ENCODE measurements around the gene KHDC4. TPM values are rescaled to one million over a fixed set of nuclear protein-coding genes. Genes with fewer than 3 reads are reported as not detected.

Gene KHDC4
- total RNA-seq, 2 donors from 2014 or later, result 93.3 to 98.7 TPM

- no peak overlapping the region for H3K27ac Mint-ChIP-seq
- H3K27me3 Mint-ChIP-seq (ENCODE audit: low read depth), result no peaks in the 10 kb centered on the region
- DNase-seq, result no peak
- H3K36me3 Mint-ChIP-seq (ENCODE audit: insufficient read depth in 2 of 2), result peaks cover 12 to 45% of the 10 kb centered on the region in 2 donors
- H3K4me1 Mint-ChIP-seq (ENCODE audit: low read depth), result peaks cover 39% of the 10 kb centered on the region
- H3K9me3 Mint-ChIP-seq, result no peaks in the 10 kb centered on the region
- ATAC-seq (replicated peaks in 1 of 2), result no peak
- no peak overlapping the region for H3K4me3 Mint-ChIP-seq
Measured at GRCh38 chr1:155964193-155964592, 30.0 kb upstream of the KHDC4 start.

GRCh38 chr1:155962599-155963211 is 28.5 kb upstream of the KHDC4 start:
- H3K4me1 Mint-ChIP-seq (ENCODE audit: low read depth), result peaks cover 24% of the 10 kb centered on the region
- DNase-seq (no peak), ATAC-seq (replicated peaks in 1 of 2) (no peak)
- no peaks in the 10 kb centered on the region for H3K27me3 Mint-ChIP-seq (ENCODE audit: low read depth)
- H3K36me3 Mint-ChIP-seq (ENCODE audit: insufficient read depth in 2 of 2), result peaks cover 7 to 35% of the 10 kb centered on the region in 2 donors
- H3K4me3 Mint-ChIP-seq, result no peak overlapping the region
- H3K27ac Mint-ChIP-seq, result no peak overlapping the region
- no peaks in the 10 kb centered on the region for H3K9me3 Mint-ChIP-seq

GRCh38 chr1:155961937-155962336 is 27.7 kb upstream of the KHDC4 start:
- DNase-seq (no peak), ATAC-seq (replicated peaks in 1 of 2) (peak in 1 of 2 donors; percentile 54)
- Mint-ChIP-seq H3K27ac (peak overlapping the region; percentile 48), H3K27me3 (ENCODE audit: low read depth) (no peaks in the 10 kb centered on the region), H3K4me1 (ENCODE audit: low read depth) (peaks cover 16% of the 10 kb centered on the region), H3K9me3 (no peaks in the 10 kb centered on the region), H3K36me3 (ENCODE audit: insufficient read depth in 2 of 2) (peaks cover 7 to 41% of the 10 kb centered on the region in 2 donors), H3K4me3 (no peak overlapping the region)

GRCh38 chr1:155960081-155960745 is 26.0 kb upstream of the KHDC4 start:
- no peaks in the 10 kb centered on the region for H3K27me3 Mint-ChIP-seq (ENCODE audit: low read depth)
- peak overlapping the region; percentile 68 for H3K27ac Mint-ChIP-seq
- no peak for DNase-seq
- H3K4me3 Mint-ChIP-seq, result no peak overlapping the region
- H3K4me1 Mint-ChIP-seq (ENCODE audit: low read depth), result peaks cover 7% of the 10 kb centered on the region
- H3K9me3 Mint-ChIP-seq, result no peaks in the 10 kb centered on the region
- ATAC-seq (replicated peaks in 1 of 2), result no peak
- H3K36me3 Mint-ChIP-seq (ENCODE audit: insufficient read depth in 2 of 2), result peaks cover 5 to 33% of the 10 kb centered on the region in 2 donors

GRCh38 chr1:155957411-155957915 is 23.2 kb upstream of the KHDC4 start:
- Mint-ChIP-seq H3K27me3 (ENCODE audit: low read depth) (no peaks in the 10 kb centered on the region), H3K9me3 (no peaks in the 10 kb centered on the region), H3K27ac (peak overlapping the region; percentile 58), H3K4me1 (ENCODE audit: low read depth) (peaks cover 7% of the 10 kb centered on the region), H3K4me3 (no peak overlapping the region), H3K36me3 (ENCODE audit: insufficient read depth in 2 of 2) (peaks cover 9 to 36% of the 10 kb centered on the region in 2 donors)
- ATAC-seq (replicated peaks in 1 of 2) (no peak), DNase-seq (no peak)

GRCh38 chr1:155954645-155955044 is 20.4 kb upstream of the KHDC4 start:
- peaks cover 10 to 31% of the 10 kb centered on the region in 2 donors for H3K36me3 Mint-ChIP-seq (ENCODE audit: insufficient read depth in 2 of 2)
- no peaks in the 10 kb centered on the region for H3K27me3 Mint-ChIP-seq (ENCODE audit: low read depth)
- H3K4me1 Mint-ChIP-seq (ENCODE audit: low read depth), result no peaks in the 10 kb centered on the region
- H3K27ac Mint-ChIP-seq, result peak overlapping the region; percentile 64
- no peaks in the 10 kb centered on the region for H3K9me3 Mint-ChIP-seq
- ATAC-seq (replicated peaks in 1 of 2) (no peak), DNase-seq (no peak)
- H3K4me3 Mint-ChIP-seq, result no peak overlapping the region

- Mint-ChIP-seq H3K4me3 (no peak overlapping the region), H3K4me1 (ENCODE audit: low read depth) (peaks cover 5% of the 10 kb centered on the region), H3K9me3 (no peaks in the 10 kb centered on the region), H3K36me3 (ENCODE audit: insufficient read depth in 2 of 2) (peaks cover 10 to 30% of the 10 kb centered on the region in 2 donors), H3K27ac (no peak overlapping the region), H3K27me3 (ENCODE audit: low read depth) (no peaks in the 10 kb centered on the region)
- ATAC-seq (replicated peaks in 1 of 2) (no peak), DNase-seq (no peak)
Measured at GRCh38 chr1:155952505-155952890, 18.3 kb upstream of the KHDC4 start.

- peaks cover 8 to 27% of the 10 kb centered on the region in 2 donors for H3K36me3 Mint-ChIP-seq (ENCODE audit: insufficient read depth in 2 of 2)
- ATAC-seq (replicated peaks in 1 of 2), result no peak
- H3K9me3 Mint-ChIP-seq, result no peaks in the 10 kb centered on the region
- H3K27me3 Mint-ChIP-seq (ENCODE audit: low read depth), result no peaks in the 10 kb centered on the region
- peaks cover 11% of the 10 kb centered on the region for H3K4me1 Mint-ChIP-seq (ENCODE audit: low read depth)
- DNase-seq, result no peak
- no peak overlapping the region for H3K4me3 Mint-ChIP-seq
- H3K27ac Mint-ChIP-seq, result peak overlapping the region; percentile 82
Measured at GRCh38 chr1:155951753-155952504, 17.7 kb upstream of the KHDC4 start.

- Mint-ChIP-seq H3K36me3 (ENCODE audit: insufficient read depth in 2 of 2) (peaks cover 10 to 35% of the 10 kb centered on the region in 2 donors), H3K27ac (no peak overlapping the region), H3K4me3 (no peak overlapping the region), H3K27me3 (ENCODE audit: low read depth) (no peaks in the 10 kb centered on the region), H3K4me1 (ENCODE audit: low read depth) (peaks cover 22% of the 10 kb centered on the region), H3K9me3 (no peaks in the 10 kb centered on the region)
- DNase-seq (no peak), ATAC-seq (replicated peaks in 1 of 2) (no peak)
Measured at GRCh38 chr1:155950829-155951228, 16.6 kb upstream of the KHDC4 start.

GRCh38 chr1:155947741-155948140 is 13.5 kb upstream of the KHDC4 start:
- H3K4me3 Mint-ChIP-seq, result no peak overlapping the region
- DNase-seq, result no peak
- ATAC-seq (replicated peaks in 1 of 2), result no peak
- peaks cover 49% of the 10 kb centered on the region for H3K4me1 Mint-ChIP-seq (ENCODE audit: low read depth)
- no peaks in the 10 kb centered on the region for H3K27me3 Mint-ChIP-seq (ENCODE audit: low read depth)
- no peaks in the 10 kb centered on the region for H3K9me3 Mint-ChIP-seq
- peaks cover 4 to 21% of the 10 kb centered on the region in 2 donors for H3K36me3 Mint-ChIP-seq (ENCODE audit: insufficient read depth in 2 of 2)
- peak overlapping the region; percentile 96 for H3K27ac Mint-ChIP-seq

- no peaks in the 10 kb centered on the region for H3K27me3 Mint-ChIP-seq (ENCODE audit: low read depth)
- no peaks in the 10 kb centered on the region for H3K9me3 Mint-ChIP-seq
- H3K27ac Mint-ChIP-seq, result peak overlapping the region; percentile 96
- peaks cover 4 to 21% of the 10 kb centered on the region in 2 donors for H3K36me3 Mint-ChIP-seq (ENCODE audit: insufficient read depth in 2 of 2)
- no peak for ATAC-seq (replicated peaks in 1 of 2)
- H3K4me1 Mint-ChIP-seq (ENCODE audit: low read depth), result peaks cover 53% of the 10 kb centered on the region
- peak overlapping the region; percentile 79 to 84 for H3K4me3 Mint-ChIP-seq
- DNase-seq, result no peak
Measured at GRCh38 chr1:155947292-155947691, 13.1 kb upstream of the KHDC4 start.

GRCh38 chr1:155946633-155947219 is 12.5 kb upstream of the KHDC4 start:
- peaks cover 4 to 20% of the 10 kb centered on the region in 2 donors for H3K36me3 Mint-ChIP-seq (ENCODE audit: insufficient read depth in 2 of 2)
- H3K4me3 Mint-ChIP-seq, result peak overlapping the region; percentile 79 to 84
- peaks cover 57% of the 10 kb centered on the region for H3K4me1 Mint-ChIP-seq (ENCODE audit: low read depth)
- DNase-seq (no peak), ATAC-seq (replicated peaks in 1 of 2) (peak; percentile 40 to 46)
- no peaks in the 10 kb centered on the region for H3K27me3 Mint-ChIP-seq (ENCODE audit: low read depth)
- peak overlapping the region; percentile 96 for H3K27ac Mint-ChIP-seq
- H3K9me3 Mint-ChIP-seq, result no peaks in the 10 kb centered on the region

GRCh38 chr1:155944444-155944799 is 10.2 kb upstream of the KHDC4 start:
- Mint-ChIP-seq H3K36me3 (ENCODE audit: insufficient read depth in 2 of 2) (peaks cover 2 to 11% of the 10 kb centered on the region in 2 donors), H3K27ac (peak overlapping the region; percentile 96), H3K4me1 (ENCODE audit: low read depth) (peaks cover 78% of the 10 kb centered on the region), H3K9me3 (no peaks in the 10 kb centered on the region), H3K27me3 (ENCODE audit: low read depth) (no peaks in the 10 kb centered on the region), H3K4me3 (peak overlapping the region in 1 of 2 donors; percentile 70)
- no peak for ATAC-seq (replicated peaks in 1 of 2)
- DNase-seq, result no peak
